Colon (tissue), 2 donors: Measurements from ENCODE around the gene C12orf56.
A peak's percentile ranks its signal among the peaks of the same experiment; 100 is the strongest.
"Not testable (repeated sequence)": the region's sequence is repeated elsewhere in the genome, so short reads cannot be mapped to it uniquely, and the experiment has no call there.

ENCODE experiments used
- FAIRE-seq: peaks from 2 replicates; lab custom pipeline; 2012; peaks lifted over from hg19 to GRCh38; lab: Jason Lieb, UNC
- donor health status: control.
- donor health status: control.

Gene C12orf56

GRCh38 chr12:64311877-64312276 is 78.7 kb downstream of the C12orf56 start:
- no peak for FAIRE-seq

GRCh38 chr12:64304571-64304970 is 86.0 kb downstream of the C12orf56 start:
- no peak for FAIRE-seq

DNA sequence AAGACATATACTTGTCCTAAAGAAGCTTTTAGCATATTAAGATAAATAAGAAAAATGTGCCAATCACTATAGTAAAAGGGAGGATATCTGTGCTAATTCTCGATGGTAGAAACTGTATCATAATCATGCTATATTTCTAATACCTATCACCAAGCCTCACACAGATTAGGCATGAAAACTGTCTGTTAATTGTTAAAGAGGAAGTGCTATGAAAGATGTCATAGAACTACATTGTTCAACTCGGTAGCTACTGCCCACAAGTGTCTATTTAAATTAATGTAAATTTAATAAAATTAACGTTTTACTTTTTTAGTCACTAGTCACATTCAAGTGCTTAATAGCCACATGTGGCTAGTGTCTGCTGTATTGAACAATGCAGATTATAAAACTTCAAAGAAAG is 90.9 kb downstream of the C12orf56 start:
- no peak for FAIRE-seq

DNA sequence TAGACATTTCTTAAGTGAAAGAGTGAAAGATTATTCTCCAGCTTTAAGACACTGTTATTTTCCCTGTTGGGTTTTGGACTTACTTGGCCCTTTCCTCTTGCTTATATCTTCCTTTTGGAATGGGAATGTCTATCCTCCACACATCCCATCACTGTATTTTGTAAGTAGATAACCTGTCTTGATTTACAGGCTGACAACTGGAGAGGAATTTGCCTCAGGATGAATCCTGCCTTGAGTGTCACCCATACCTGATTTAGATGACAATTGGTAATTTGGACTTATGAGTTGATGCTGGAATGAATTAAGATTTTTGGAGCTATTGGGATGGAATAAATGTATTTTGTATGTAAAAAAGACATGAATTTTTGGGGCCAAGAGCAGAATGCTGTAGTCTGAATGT is 94.3 kb downstream of the C12orf56 start:
- no peak for FAIRE-seq

DNA sequence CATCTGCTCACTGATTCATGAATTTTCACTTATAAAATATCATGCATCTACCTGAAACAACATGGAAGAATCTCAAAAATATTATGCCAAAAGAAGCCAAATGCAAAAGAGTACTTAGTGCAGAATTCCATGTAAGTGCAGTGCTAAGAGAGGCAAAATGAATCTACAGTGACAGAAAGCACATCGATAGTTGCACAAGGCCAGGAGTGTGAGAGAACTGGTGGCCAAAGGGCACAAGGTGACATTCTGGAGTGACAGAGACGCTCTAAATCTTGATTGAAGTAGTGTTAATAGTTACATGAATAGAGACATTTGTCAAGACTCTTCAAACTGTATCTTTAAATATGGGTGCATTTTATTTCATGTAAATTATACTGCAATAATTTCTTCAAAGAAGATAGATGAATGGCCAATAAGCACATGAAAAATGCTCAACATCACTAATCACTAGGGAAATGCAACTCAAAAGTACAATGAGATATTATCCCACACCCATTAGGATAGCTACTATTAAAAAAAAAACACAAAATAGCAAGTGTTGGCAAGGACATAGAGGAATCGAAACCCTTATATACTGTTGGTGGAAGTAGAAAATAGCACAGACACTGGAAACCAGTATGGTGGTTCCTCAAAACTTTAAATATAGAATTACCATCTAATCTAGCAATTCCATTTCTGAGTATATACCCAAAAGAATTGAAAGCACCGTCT is 96.7 kb downstream of the C12orf56 start:
- FAIRE-seq, result no peak

DNA sequence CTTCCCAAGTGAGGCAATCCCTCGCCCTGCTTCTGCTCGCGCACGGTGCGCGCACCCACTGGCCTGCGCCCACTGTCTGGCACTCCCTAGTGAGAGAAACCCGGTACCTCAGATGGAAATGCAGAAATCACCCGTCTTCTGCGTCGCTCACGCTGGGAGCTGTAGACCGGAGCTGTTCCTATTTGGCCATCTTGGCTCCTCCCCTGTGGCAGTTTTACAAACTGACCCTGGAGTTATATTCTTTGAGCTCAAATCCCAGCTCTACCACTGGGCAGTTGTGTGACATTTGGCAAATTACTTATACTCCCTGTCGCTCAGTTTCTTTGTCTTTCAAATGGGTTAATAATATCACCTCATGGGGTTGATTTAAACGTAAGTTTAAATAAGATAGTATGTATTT is 97.4 kb downstream of the C12orf56 start:
- FAIRE-seq, result not testable (repeated sequence)

DNA sequence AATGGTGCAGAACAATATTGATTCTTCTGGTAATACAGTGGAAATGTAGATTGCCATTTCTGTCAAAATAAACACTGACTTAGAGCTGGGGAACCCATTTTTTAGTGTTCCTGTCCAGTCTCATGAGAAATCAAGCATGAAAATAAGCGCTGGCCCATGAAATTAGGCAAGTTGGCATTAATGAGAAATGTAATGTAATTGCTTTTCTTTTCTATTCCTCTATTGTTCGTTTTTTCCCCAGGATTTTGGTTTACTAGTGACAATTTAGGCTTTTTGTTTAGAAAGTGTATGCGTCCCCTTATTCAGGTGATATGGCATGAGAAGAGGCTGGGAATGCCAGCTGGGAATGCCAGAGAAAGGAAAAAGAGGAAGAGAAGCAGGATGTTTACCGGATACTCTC is 104.0 kb downstream of the C12orf56 start:
- no peak for FAIRE-seq

DNA sequence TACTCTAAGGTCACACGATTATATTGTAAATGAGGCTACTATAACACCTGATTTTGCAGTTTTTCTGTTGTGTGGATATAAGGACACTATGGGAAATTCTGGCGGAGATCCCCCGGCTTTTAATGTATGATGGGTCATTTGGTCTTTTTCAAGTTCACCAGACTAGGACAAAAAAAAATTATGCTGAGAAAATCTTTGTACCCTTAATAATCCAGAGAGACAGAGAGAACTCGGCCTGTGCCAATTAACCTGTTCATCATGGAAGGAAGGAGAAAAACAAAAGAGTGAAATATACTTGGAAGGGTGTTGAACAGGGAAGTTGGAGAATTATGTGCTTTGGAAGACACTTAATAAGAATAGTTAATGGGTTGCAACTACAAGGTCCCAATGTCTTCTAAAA is 106.3 kb downstream of the C12orf56 start:
- no peak for FAIRE-seq

DNA sequence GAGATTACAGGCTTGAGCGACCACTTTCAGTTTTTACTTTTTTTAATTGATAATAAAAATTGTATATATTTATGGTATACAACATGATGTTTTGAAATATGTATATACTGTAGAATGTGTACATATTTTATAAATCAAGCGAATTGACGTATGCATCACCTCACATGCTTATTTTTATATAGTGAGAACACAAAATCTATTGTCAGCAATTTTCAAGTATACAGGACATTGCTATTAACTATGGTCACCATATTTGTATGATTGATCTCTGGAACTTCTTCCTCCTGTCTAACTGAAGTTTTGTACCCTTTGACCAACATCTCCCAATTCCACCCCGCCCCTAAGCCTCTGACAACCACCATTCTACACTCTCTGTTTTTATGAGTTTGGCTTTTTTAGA is 112.1 kb downstream of the C12orf56 start:
- no peak for FAIRE-seq

DNA sequence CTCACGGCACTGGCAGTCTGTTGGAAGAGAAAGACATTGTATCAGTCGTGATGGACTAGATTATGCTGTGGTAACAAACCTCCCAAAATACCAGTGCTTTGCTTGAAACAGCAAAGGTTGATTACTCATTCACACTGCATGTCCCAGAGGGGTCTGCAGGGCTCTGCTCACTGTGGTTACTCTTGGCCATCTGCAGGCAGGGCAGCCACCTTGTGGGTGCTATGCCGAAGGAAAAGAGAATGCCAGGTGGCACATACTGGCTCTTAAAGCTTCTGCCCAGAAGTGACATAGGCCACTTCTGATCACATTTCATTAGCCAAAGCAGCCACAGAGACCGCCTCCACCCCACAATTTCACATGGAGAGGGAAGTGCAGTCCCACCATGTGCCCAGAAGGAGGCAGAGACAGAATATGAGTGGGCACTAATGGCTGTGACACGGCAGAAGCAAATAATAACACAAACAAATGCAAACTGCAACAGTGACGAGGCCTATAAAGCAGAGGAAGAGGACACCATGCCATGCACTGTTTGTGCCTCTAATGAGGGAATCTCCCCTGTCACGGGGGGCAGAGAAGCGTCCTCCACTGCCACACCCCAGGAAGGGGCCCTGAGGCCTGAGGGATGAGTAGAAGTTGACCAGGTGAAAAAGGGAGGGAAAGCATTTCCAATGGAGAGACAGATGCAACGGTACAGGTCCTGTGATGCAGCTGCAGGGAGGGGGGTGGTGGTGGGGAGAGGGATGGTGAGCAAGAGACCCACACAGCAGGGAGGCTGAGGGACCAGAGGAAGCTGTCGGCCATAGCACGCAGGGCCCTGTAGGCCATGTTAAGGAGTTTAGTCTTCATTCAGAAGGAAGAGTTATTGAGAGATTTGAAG is 116.8 kb downstream of the C12orf56 start:
- no peak for FAIRE-seq

DNA sequence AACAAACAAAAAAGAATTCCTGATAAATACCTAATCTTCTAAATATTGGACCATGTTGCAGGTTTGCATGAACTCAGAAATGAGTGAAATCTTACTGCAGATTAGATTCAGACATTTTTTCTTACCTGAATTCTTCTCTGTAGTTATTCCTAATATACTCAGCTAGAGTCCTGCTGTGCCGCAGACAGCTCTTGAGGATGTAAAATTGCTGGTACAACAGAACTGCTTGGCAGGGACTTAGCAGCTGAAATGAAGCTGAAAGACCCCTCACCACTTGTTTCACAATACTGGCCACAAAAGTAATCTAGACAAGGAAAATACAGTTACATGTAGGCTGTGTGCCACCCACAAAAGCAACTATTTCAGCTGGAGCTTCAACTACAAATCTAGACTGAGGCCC is 120.1 kb downstream of the C12orf56 start:
- no peak for FAIRE-seq

DNA sequence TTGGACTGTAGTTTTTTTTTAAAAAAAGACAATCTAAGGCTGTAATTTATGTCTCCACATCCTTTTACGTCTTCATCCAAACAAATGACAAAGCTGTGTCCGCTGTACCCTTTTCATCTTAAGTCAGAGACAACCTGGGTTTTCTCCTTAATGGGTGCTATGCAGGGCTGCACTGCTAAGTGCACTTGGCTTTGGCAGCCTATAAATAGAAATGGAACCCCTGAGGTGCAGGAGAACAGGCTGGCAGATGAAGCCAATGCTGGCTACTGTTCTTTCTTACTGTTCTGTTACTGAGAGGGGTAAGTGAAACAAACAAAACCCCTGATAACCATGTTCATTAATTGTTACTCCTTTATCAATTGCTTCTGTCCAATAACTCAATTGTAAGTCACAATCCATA is 121.4 kb downstream of the C12orf56 start:
- no peak for FAIRE-seq

GRCh38 chr12:64268409-64268808 is 122.1 kb downstream of the C12orf56 start:
- no peak for FAIRE-seq

DNA sequence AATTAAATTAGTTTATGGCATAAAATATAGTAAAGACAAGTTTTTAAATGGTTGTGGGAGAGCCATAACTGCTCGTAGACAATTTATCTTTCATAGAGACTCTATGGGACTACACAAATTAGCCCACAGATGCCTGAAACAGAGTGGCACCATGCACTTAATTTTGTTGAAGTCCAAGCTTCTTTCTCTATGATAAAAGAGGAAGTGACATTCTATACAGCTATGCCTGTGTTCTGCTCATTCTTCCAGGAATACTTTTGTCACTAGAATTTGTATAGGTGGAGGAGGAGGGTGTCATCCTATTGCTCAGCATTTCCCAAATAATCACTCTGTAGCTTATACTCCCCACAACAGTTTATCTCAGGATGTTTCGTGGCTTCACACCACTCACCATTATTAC is 124.7 kb downstream of the C12orf56 start:
- no peak for FAIRE-seq

- FAIRE-seq, result no peak
Measured at GRCh38 chr12:64261813-64262212, 128.7 kb downstream of the C12orf56 start.

- no peak for FAIRE-seq
Measured at GRCh38 chr12:64258576-64258975, 132.0 kb downstream of the C12orf56 start.

GRCh38 chr12:64256166-64256800 is 134.3 kb downstream of the C12orf56 start:
- peak; percentile 38 for FAIRE-seq

GRCh38 chr12:64255249-64255648 is 135.3 kb downstream of the C12orf56 start:
- no peak for FAIRE-seq

DNA sequence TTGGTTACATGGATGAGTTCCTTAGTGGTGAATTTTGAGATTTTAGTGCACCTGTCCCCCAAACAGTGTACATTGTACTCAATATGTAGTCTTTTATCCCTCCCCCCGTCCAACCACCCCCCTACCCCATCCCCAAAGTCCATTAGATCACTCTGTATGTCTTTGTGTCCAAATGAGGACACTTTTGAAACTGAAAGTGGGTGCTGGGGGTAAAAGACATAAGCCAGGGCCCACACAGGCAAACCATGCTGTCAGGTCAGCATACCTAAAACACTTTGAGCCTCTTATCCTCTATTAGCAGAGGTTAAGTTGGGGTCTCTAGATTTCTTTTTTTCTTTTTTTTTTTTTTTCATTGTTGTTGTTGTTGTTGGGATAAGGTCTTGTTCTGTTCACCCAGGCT is 137.2 kb downstream of the C12orf56 start:
- FAIRE-seq, result no peak

GRCh38 chr12:64252681-64253080 is 137.9 kb downstream of the C12orf56 start:
- no peak for FAIRE-seq

DNA sequence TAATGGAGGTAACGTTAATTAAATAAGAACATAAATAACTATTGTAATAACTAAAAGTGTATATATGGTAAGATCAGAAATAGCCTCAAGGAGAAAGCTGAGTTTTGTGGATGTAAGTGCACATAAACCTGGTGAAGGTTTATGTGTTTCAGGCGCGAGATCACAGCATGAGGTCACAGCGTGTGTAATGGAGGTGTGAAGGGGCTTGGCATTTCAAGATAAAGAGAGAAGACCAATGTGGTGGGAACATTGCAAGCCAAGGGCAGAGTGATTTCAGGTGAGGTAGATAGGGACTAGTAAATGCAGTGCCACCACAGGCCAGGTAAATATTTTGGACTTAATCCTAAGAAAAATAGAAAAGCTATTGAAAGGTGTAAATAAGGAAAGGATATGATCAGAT is 146.7 kb downstream of the C12orf56 start:
- FAIRE-seq, result no peak

DNA sequence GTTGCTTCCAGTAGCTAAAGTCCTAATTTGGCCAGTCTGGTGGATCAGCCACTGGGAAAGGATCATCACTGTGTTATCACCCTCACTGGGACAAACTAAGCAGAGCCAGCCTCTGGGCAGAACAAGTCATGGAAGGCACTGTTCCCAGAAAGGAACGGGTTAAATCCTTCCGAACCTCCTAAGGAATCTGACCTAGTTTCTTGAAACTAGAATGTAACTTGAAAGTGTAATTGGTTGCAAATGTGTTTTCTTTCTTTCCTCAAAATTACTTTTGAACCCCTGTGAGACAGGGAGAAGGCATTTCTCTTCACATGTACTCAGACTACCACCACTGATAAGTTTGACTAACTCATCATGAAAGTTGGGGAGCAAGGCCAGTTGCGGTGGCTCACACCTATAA is 149.8 kb downstream of the C12orf56 start:
- no peak for FAIRE-seq

DNA sequence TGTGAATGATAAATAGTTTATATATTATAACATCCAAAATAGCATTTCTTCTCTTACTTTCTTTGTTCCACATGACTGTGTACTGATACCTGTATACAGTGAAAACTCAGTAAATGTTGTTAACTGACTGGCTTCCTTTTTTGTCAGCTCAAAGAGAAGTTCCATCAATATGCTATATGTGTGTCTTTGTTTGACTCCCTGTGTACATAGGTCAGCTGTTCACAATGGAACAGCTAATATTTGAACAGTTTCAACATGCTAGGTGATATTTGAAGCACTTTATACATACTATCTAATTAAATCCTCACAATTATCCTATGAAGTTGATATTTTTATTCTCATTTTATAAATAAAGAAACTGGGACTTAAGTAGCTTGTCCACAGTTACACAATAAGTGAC is 153.2 kb downstream of the C12orf56 start:
- no peak for FAIRE-seq
